Measurements from ENCODE around the gene DIS3L. TPM values are rescaled to one million over a fixed set of nuclear protein-coding genes. Genes with fewer than 3 reads are reported as not detected.

The DIS3L gene
- total and polyA plus RNA-seq, 11 donors: 13.0 to 62.5 (median 34.1) TPM

DNA sequence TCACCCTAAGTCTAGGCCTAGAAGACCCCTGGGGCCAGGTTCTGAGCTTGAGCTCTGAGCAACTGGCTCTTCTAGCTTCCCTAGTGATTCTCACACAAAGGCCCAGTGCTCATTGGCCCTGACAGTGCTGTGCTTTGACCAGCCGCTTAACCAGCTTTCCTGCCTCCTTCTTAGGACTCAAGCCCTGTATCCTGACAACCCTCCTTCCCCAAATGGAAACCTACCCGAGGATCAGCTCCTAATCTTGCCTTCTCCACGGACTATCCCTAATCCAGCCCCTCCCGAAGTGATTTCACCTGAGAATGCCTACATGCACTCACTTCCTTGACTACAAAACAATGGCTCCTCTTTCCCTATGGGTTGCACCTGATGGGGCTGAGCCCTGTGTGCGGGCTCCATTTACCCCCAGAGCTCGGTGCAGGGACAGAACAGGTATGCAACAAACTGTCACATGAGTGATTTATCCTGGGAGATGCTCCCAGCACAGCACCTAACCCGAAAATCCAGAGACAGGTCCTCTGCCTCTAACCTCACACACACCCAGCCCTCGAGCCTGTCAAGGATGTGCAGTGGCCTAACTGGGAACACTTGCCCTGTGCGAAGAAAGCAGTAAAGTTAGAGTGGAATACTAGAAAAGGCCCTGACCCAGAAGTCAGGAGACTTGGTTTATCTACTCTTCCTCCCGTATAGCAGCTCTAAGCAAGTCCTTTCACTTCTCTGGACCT is 42.1 kb upstream of the DIS3L start:
- 56 to 68% (median 61%) methylated on average over 10 of the region's 10 CpGs for WGBS, 4 donors
- no peak for TF ChIP-seq POLR2A (IDR thresholded peaks at IDR 0.05)
- TF ChIP-seq, protein P1, sequence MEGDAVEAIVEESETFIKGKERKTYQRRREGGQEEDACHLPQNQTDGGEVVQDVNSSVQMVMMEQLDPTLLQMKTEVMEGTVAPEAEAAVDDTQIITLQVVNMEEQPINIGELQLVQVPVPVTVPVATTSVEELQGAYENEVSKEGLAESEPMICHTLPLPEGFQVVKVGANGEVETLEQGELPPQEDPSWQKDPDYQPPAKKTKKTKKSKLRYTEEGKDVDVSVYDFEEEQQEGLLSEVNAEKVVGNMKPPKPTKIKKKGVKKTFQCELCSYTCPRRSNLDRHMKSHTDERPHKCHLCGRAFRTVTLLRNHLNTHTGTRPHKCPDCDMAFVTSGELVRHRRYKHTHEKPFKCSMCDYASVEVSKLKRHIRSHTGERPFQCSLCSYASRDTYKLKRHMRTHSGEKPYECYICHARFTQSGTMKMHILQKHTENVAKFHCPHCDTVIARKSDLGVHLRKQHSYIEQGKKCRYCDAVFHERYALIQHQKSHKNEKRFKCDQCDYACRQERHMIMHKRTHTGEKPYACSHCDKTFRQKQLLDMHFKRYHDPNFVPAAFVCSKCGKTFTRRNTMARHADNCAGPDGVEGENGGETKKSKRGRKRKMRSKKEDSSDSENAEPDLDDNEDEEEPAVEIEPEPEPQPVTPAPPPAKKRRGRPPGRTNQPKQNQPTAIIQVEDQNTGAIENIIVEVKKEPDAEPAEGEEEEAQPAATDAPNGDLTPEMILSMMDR (IDR thresholded peaks at IDR 0.05): no peak
- Histone ChIP-seq H3K4me1 (peaks cover 0 to 31% (median 23%) of the 10 kb centered on the region in 12 donors), H3K4me3 (no peak overlapping the region), H3K27ac (no peak overlapping the region), H3K27me3 (peaks cover 16 to 79% (median 47%) of the 10 kb centered on the region in 9 donors), H3K36me3 (no peaks in the 10 kb centered on the region), H3K9me3 (no peaks in the 10 kb centered on the region)
- intact Hi-C loops (cut with DNase I): no loop called here
- ATAC-seq (no peak), DNase-seq (no peak)

DNA sequence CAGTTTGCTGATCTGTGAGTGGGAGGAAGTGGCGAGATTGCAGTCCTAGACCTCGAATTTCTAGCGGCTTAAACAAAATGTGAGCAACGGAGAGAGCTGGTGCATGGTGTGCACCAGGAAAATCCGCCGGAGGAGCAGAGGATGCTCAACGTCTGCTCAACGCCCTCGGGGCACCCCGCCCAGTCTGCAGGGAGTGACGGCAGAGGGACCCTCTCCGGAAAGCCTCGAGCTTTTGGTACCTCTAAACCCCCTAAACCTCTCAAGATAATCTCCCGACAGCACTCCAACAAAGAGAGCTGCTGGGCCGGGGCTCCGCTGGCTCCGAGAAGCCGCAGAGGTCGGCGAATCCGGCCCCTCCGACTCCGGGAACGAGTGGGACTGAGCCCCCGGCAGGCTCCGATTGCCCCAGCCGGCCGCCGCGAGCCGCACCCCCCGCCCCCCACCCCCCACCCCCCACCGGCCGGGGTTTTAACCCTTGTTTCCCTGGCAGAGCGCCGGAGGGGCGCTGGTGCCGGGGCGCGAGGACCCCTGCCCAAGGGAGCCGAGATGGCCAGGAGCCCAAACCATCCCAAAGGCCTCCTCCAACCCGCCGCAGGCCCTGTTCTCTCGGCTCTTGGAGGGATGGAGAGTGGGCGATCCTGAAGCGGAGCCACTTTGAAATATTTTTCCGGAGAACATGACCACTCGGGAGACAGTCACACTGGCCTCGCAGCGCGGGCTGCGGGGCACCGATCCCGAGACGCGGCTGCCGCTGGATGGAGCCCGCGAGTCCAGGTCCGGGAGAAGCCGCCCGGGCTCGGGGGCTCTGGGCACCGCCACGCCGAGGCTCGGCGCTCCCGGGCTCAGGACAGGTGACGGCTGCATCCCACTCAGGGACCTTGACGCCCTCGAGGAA is 41.3 kb upstream of the DIS3L start:
- Histone ChIP-seq H3K27ac (no peak overlapping the region), H3K27me3 (peaks cover 19 to 79% (median 50%) of the 10 kb centered on the region in 9 donors), H3K4me3 (peak overlapping the region; percentile 45 to 62 (median 52)), H3K36me3 (no peaks in the 10 kb centered on the region), H3K9me3 (no peaks in the 10 kb centered on the region), H3K4me1 (peaks cover 0 to 31% (median 23%) of the 10 kb centered on the region in 12 donors)
- 2 to 9% (median 5%) methylated on average over 15 to 72 of the region's 72 CpGs for WGBS, 4 donors
- DNase-seq (peak; percentile 30 to 80 (median 43)), ATAC-seq (peak; percentile 52 to 87 (median 78))
- intact Hi-C loops (cut with DNase I): no loop called here
- no peak for TF ChIP-seq POLR2A (IDR thresholded peaks at IDR 0.05)
- TF ChIP-seq, protein P1 (IDR thresholded peaks at IDR 0.05): peak; percentile 48 to 82 (median 64)

DNA sequence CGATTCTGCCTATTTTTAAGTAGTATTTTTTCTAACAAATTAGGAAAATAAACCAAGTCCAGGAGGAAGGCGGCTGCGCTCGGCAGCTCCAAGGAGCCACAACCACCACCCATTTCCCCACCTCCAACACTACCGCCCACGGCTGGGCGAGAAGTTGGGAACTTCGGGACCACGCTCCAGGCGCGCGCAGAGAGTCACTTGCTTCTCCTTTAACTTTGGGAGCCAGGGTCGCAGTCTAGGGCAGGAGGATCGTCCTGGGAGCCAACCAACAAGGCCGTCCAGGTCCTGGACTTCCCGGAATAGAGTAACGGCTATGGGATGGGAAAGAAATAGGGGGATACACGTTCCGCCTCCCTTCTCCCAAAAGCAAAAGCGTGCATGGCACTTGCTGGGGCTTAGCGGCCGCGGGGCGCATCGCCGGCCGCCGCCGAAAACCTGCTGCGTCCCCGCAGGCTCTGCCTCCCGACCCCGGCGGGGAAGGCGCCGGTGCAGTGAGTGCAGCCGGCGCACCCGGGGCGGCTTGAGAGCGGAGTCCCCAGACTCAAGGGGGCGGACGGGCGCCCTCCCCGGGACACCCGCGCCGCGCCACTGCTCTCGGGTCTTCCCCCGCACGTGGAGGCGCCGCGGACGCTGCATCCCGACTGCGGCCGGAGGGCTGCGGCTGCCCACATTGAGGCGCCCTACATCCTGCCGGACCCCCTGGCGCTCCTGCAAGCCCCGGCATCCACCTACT is 40.5 kb upstream of the DIS3L start:
- Histone ChIP-seq H3K27ac (no peak overlapping the region), H3K9me3 (no peaks in the 10 kb centered on the region), H3K36me3 (no peaks in the 10 kb centered on the region), H3K4me3 (peak overlapping the region; percentile 45 to 62 (median 52)), H3K4me1 (peaks cover 0 to 31% (median 23%) of the 10 kb centered on the region in 12 donors), H3K27me3 (peaks cover 23 to 87% (median 53%) of the 10 kb centered on the region in 9 donors)
- DNase-seq: no peak
- peak in 3 of 4 donors; percentile 19 to 40 (median 28) for ATAC-seq
- intact Hi-C loops (cut with DNase I): no loop called here
- 0 to 1% (median 1%) methylated on average over 34 to 64 of the region's 64 CpGs for WGBS, 4 donors
- TF ChIP-seq, protein P1 (IDR thresholded peaks at IDR 0.05): peak in 2 of 12 donors; percentile 2 to 22
- TF ChIP-seq POLR2A (IDR thresholded peaks at IDR 0.05): no peak
